CD1c-positive myeloid dendritic cell (primary cell): ENCODE measurements around the gene ZCWPW1.
A peak's percentile ranks its signal among the peaks of the same experiment; 100 is the strongest.

Source experiments
- DNase-seq: peaks from one replicate; pipeline ENCODE4 v3.0.0-alpha.2; 2016; ENCODE audit errors: extremely low spot score

The ZCWPW1 gene

DNA sequence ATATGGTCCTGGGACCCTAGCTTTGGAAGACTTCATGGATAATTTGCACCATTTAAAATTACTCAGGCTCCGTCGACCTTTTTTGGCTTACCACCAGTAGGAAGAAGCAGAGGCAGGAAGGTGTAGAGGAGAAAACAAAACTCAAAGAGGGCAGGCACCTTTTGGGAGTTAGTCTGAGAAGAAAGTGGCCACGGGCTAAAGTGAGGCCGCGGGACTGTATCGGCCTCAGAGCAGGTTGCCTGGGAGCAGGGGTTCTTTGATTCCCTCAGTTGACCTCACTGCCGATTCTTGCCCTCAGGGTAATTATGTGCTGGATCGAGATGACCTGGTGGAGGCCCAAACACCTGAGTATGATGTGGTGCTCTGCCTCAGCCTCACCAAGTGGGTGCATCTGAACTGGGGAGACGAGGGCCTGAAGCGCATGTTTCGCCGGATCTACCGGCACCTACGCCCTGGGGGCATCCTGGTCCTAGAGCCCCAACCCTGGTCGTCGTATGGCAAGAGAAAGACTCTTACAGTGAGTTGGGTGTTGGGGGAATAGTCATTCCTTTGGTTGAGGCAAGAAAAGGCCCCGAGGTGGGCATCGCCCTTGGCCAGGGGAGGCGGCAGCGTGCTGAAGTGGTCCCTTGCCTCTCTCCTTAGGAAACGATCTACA, 4.2 kb upstream of the ZCWPW1 start:
- DNase-seq: no peak

DNA sequence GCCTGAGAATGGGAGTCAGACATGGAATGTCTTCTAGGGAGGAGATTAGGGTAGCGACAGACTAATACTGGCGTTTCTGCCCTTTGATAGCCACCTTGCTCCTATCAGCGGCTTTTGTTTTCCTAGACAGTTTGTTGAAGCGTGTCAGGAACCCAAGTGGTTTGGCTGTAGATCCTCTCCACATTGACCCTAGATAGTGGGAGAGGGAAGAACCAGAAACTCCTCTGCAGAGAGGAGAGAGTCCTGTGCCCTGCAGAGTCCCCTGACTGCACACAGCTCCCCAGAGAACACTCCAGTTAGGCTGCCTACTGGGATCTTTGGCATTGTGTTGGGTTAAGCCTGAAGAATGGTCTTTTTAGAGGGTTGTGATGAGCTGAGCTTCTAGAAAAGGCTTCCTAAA, 3.5 kb upstream of the ZCWPW1 start:
- DNase-seq: no peak

DNA sequence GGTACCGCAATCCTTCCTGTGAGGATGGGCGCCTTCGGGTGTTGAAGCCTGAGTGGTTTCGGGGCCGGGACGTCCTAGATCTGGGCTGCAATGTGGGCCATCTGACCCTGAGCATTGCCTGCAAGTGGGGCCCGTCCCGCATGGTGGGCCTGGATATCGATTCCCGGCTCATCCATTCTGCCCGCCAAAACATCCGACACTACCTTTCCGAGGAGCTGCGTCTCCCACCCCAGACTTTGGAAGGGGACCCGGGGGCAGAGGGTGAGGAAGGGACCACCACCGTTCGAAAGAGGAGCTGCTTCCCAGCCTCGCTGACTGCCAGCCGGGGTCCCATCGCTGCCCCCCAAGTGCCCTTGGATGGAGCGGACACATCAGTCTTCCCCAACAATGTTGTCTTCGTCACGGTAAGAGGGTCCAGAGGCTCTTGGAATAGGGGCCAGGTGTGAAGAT, 2.8 kb upstream of the ZCWPW1 start:
- DNase-seq: no peak

DNA sequence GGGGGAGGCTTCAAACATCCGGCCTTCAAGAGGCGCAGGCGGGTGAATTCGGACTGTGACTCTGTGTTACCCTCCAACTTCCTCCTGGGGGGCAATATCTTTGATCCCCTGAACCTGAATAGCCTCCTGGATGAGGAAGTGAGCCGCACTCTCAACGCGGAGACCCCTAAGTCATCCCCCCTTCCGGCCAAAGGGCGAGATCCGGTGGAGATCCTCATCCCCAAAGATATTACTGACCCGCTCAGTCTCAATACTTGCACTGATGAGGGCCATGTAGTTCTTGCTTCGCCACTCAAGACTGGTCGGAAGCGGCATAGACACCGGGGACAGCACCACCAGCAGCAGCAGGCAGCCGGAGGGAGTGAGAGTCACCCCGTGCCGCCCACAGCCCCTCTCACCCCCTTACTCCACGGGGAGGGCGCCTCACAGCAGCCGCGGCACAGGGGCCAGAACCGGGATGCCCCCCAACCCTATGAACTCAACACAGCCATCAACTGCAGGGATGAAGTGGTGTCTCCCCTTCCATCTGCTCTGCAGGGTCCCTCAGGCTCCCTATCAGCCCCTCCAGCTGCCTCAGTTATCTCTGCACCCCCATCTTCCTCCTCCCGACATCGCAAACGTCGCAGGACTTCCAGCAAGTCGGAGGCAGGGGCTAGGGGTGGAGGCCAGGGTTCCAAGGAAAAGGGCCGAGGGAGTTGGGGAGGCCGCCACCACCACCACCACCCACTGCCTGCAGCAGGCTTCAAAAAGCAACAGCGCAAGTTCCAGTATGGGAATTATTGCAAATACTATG, 2.2 kb upstream of the ZCWPW1 start:
- DNase-seq: no peak

DNA sequence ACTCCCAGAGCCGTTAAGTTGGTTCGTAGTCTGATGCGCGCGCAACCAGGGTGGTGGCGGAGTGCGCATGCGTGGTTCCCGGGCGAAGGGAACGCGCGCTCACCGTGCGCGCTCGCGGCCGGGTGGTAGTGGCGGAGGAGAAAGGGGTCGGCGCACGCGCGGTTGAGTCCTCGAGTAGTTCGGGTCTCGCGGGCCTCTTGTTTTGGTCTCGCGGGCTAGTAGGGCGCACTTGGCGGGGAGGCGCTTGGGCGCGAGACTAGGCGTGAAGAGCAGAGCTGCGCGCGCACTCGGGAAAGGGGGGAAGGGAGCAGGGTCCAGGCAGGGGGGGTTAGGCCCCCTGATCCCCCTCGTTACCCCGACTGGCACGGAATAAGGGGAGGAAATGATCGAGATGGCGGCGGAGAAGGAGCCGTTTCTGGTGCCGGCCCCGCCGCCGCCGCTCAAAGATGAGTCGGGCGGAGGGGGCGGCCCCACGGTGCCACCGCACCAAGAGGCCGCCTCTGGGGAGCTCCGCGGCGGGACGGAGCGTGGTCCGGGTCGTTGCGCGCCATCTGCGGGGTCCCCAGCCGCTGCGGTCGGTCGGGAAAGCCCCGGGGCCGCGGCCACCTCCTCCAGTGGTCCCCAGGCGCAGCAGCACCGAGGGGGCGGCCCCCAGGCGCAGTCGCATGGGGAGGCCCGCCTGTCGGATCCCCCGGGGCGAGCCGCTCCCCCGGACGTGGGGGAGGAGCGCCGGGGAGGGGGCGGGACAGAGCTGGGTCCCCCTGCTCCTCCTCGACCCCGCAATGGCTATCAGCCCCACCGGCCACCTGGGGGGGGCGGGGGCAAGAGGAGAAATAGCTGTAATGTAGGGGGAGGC, 1.4 kb upstream of the ZCWPW1 start, which contains the start of gene MEPCE:
Gene MEPCE, plus strand, starts transcription at position 195 of the 856 bp plus-strand sequence. Its CDS starts 188 bp downstream, at position 383.
- DNase-seq: peak; percentile 97

DNA sequence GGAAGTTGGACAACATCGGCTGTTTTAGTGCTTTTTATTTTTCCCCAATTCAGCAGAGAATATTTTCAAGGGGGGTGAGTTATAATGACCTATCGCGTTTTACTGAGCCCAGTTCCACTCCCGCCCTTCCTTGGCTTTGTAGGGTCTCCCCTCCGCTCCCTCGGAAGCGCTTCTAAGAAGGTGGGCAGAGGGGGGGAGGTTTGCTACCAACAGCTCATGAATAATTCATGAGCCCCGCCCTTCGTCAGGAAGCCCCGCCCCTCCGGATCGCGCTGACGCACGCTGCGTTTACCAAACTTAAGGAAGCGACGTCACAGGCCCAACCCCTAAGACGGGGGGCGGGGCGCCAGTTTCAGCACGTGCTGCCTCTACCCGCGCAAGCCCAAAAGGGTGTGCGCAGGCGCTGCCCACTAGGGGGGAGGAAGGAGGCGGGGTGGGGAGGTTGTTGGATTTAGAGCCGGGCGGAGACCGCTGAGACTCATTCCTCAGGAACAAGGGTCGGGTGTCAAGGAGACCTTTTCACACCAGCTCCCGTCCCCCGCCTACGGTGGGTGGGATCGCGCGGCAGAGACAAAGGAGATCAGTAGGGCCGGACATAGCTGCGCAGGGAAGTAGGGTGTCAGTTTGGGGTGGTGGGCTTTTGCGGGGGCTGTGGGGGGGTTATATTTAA, 599 bp upstream of the ZCWPW1 start:
- DNase-seq: peak; percentile 100

DNA sequence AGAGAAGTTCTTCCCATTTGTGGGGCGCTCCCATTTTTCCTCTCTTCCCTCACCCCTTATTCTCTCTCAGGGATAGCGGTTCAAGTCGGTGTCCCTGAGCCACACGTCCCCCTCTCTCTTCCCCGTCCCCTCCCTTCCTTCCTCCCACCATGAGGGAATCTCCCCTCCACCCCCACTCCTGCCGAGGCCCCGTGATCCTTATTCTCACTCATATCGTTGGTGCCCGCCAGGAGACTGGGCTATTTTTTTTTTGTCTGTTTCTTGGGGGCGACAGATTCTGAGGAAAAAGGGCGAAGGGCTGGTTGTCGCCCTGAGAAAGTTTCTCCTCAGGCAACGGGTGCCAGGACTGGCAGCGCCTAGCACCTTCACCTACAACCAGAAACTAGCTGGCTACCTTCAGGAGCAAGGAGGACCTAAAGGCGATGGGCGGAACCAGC, 723 bp downstream of the ZCWPW1 start:
- DNase-seq: no peak

DNA sequence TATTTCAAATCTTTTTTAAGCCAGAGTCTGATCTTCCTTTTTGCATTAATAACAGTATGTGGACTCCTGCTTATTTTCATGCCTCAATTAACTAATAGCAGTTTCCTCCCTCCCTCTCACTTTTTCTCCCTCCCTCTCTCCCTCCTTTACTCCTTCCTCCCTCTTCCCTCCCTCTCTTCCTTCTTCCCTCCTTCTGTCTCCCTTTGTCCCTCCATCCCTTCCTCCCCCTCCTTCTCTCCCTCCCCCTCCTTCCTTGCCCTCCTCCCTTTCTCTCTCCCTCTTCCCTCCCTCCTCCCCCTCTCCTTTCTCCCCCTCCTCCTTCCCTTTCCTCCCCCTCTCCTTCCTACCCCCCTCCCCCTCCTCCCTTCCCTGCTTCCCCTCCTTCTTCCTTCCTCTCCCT, 2.0 kb downstream of the ZCWPW1 start:
- DNase-seq: no peak

DNA sequence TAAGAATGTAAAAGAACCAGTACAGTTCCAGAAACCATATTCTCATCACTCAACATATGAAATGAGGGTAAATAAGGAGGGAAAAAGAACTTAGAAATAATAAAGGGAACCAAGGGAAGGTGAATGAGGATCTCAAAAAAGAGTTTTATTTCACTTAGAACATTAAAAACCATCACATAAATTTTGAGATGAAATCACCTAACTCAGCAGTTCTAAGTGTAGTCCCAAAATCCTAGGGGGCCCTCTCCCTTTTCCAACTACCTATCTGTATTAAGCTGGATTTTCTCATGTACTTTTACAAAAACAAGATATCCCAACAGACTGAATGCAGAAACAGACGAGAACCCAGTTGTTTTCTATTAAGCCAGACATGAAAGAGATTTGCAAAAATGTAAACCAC, 3.2 kb downstream of the ZCWPW1 start:
- DNase-seq: no peak

DNA sequence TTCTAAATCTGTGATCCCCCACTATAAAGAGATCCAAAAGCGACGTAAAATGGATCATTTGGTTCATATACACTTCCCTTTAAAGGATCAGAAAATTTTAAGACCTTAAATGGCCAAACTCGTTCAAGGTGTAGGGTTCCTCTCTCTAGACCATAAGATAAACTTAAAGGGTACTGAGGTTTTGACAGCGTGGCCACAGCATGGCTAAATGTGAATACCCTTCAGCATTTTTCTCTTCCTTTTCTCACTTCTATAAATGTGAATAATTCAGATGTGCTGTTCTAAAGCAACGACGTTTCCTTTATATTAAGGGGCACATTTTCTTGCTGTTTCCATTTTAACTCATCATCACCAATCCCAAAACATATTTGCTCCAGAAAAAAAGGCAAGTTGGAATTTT, 5.2 kb downstream of the ZCWPW1 start:
- DNase-seq: no peak

DNA sequence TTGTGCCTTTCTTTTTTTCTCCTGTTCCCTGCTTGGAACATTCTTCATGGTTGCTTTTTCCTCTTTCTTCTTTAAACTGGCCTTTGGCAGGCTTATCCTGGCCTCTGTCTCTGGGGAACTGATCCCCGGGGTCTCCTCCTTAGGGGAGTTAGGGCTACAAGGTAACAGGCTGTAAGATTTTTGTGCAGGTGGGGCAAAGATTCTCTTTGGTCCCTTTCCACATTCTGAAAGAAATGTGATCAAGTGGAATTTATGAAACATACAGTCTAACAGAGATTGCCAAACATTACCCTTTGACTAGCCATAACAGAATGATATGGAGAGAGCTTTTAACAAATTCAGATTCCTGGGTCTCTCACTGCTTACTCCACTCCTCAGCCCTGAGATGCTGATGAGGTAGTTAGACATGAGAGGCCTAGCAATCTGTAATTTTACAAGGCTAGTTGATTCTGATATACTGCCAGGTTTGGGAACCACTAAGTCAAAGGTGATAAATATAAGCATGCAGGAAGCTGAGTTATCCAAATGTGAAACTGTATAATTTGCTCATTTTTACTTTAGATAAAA, 8.8 kb downstream of the ZCWPW1 start:
- no peak for DNase-seq

DNA sequence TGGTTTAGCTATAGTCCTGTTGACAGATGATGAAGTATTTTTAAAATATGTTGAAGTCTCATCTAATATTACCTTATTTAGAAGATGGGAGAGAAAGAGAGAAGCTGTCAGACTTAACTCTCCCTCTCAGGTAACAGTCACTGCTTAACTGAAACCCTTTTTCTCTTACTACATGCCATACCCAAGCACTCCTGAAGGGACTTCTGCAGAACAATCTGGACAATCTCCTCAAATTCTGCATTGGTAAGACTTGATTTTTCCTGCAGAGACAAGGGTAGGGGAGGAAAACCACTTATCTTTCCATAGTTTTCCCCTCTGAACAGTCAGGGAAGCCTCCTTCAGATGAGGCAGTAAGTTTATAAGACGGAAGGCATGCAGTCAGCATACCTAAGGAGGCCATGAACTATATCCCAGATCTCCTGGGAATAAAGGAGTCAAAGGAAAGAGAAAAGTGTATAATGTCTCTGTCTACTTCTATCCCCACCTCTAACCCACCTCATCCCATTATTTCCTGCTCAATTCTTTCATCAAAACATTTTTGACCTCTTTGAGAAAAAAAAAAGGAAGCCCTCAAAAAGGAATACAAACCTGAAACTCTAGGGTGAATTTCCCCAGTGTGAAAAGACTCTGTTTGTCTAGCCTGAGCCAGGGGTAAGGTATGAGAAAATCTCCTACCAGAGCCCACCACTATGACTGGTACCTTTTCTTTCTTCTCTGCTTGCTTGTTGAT, 9.4 kb downstream of the ZCWPW1 start:
- no peak for DNase-seq

DNA sequence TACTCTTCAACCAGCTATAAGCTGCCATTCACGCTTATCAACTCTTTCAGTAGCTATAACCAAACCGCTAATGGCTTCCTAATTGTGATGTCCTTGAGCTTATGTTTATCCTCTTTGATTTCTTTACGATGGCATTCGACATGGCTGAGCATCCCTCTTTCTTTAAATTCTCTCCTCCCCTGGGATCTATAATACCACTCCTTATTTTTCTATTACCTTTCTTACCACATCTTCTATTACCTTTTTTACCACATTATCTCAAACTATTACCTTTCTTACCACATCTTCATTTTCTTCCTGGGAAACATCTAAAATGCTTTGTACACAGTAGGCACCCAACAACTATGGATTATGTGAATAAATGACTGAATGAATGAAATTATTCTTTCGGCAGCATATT, 13.1 kb downstream of the ZCWPW1 start:
- DNase-seq: no peak

DNA sequence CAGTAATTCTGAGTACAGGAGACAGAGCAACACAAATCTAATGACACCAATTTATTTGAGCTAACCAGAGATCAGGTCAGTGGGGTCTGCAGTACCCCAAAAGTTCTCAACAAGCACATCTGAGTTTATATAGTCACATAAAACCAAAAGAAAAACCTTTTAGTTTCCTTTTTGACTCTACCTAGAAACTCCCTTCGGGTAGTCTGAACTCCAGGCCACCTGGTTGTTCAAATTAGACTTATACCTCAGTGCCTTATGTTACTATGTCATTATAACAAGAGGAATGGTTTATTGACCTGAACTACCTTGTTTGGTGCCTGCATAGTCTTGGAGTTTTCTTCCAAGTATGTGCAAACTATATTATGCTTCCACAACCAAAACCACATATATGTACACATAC, 14.6 kb downstream of the ZCWPW1 start:
- DNase-seq: no peak

DNA sequence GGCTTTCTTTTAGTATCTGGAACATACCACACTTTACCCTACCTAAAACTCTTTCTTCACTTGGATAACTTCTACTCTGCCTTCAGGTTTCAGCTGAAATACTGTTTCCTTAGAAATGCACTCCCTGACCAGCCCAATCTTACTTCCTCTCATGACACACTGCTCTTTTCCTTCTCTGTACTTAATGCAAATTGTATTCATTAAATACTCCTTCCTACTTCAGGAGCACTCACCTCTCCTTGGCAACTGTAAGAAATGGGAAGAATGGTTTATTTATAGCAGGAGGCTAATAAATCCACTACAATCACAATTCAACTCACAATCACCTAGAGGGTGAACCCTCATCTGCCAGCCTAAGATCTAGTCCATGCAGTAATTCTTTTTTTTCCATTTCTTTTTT, 15.2 kb downstream of the ZCWPW1 start:
- DNase-seq: peak; percentile 44

DNA sequence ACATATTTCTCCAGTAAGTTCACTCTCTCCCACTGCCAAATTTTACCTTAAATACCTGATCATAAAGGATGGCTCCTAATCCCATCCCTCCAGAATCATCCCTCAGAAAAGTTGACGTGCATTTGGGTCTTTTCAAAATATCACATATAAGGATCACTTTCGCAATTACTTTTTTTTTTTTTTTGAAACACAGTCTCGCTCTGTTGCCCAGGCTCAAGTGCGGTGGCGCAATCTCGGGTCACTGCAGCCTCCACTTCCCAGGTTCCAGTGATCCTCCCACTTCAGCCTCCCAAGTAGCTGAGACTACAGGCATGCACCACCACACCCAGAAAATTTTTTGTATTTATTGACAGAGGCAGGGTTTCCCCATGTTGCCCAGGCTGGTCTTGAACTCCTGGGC, 17.4 kb downstream of the ZCWPW1 start:
- no peak for DNase-seq

DNA sequence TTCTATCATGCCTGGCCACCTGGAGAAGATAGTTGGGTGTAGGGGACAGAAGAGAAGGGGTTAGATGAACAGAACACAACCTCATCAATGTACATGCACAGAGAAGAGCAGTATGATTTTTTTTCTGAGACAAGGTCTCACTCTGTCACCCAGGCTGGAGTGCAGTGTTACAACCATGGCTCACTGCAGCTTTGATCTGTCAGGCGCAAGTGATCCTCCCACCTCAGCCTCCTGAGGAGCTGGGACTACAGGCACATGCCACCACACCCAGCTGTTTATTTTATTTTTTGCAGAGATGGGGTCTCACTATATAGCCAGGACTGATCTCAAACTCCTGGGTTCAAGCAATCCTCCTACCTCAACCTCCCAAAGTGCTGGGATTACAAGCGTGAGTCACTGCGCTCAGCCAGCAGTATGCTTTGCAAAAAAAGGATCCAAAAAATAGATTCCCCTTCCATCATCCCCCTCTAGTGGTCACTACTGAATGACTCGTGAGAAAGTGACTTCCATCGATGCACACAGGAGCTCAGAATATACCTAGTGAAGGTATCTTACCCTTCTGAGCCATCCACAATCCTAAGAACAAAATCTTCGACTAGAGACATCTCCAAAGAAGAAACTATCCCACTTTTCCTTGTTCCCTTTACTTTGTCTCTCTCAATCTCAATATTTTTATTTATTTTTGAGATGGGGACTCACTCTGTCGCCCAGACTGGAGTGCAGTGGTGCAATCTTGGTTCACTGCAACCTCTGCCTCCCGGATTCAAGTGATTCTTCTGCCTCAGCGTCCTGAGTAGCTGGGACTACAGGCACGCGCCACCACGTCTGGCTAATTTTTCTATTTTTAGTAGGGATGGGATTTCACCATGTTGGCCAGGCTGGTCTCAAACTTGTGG, 21.0 kb downstream of the ZCWPW1 start:
- peak; percentile 84 for DNase-seq

DNA sequence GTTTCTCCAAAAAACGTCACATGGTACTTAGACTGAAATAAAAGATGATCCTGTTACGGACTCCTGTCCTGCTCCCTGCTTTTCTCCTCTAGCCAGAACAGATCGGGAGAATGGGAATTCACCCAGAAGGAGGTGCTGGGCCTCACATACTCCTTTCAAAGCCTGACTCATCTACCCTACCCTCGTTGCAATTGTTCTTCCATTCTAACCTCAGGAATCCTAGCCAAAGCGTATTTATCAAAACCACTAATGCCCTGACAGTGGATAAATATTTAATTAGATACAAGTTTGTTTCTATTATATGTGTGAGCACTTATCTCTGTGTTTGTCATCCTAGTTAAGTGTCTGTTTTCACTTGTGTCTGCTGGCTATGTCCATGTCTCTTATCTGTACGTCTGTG, 21.7 kb downstream of the ZCWPW1 start:
- DNase-seq: no peak

DNA sequence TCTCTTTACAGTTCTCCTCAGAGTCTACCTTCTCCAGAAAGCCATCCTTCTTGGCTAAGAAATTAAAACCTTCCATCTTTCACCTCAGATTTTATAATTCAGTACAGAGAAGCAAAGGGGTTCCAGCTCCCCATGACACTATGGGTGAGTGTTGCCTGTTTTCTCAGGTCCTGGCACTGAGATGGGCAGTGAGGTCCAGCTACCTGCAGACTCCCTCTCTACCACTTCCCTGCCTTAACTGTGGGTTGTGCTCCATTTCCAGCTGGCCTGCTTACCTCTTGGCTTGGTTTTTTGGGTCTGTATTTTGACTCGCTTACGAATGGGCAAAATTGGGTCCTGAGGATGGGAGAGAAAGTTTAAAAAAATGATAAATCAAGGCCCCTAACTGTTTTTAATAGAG, 26.3 kb downstream of the ZCWPW1 start:
- DNase-seq: no peak

DNA sequence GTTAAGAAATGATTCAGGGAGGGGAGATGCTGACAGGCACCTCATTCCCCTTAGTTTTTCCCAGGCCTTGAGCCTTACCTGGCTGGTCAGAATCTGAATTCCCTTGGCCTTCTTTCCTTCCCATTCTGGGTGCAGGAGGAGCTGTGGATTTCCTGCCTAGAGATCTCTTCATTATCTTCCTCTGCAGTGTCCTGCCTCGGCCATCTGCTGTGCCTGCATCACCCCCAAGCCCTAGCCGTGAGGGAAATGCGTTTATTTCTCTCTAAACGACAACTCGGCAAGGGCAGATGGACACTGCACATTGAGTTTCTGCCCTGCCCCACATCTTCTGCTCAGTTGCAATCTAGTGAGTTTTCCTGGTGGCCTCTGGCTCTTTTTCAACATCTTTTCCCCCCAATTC, 26.7 kb downstream of the ZCWPW1 start:
- no peak for DNase-seq
